K562 (cell line): ENCODE measurements around the gene MAPKAPK3. TPM values are rescaled to one million over a fixed set of nuclear protein-coding genes. Genes with fewer than 3 reads are reported as not detected.

Source experiments
- BACH1 ChIP-seq: fragments of 200-800 bp; sonication (Bioruptor generic); IDR thresholded peaks from 2 replicates; pipeline ENCODE4 v1.6.1; 2016; ENCODE audit warnings: missing genetic modification characterization, missing compliant biosample characterization
- ELK1 ChIP-seq: sonication (generic); formaldehyde crosslinking; IDR thresholded peaks from 2 replicates; pipeline ENCODE4 v1.8.1; 2022; ENCODE audit warnings: missing genetic modification reagents
- ERF ChIP-seq: fragments of 450-650 bp; formaldehyde crosslinking; IDR thresholded peaks from 2 replicates; pipeline ENCODE4 v1.4.0; 2020; ENCODE audit warnings: mild to moderate bottlenecking, mixed read lengths
- HDAC6 ChIP-seq: IDR thresholded peaks from 2 replicates; pipeline ENCODE4 v1.6.1; 2012; ENCODE audit warnings: low read depth, mild to moderate bottlenecking, control low read depth, inconsistent platforms, low read length, moderate library complexity
- JUN ChIP-seq, 2 experiments: sonication (generic) in 1 of 2; formaldehyde crosslinking in 1 of 2; IDR thresholded peaks; 2 replicates each; pipeline versions ENCODE4 v1.6.1 to v1.8.0; 2012 to 2022; ENCODE audit warnings: borderline replicate concordance in 2 of 2, mild to moderate bottlenecking in 2 of 2, improper control_type of control experiment in 1 of 2, low read depth in 1 of 2, low read length in 1 of 2, missing genetic modification reagents in 1 of 2
- JUNB ChIP-seq: fragments of 450-650 bp; formaldehyde crosslinking; conservative IDR thresholded peaks from 2 replicates; pipeline ENCODE4 v1.4.0; 2020; ENCODE audit warnings: mild to moderate bottlenecking
- KHSRP ChIP-seq: fragments of 450-650 bp; IDR thresholded peaks from 2 replicates; pipeline ENCODE4 v1.6.1; 2017
- KLF13 ChIP-seq: fragments of 450-650 bp; IDR thresholded peaks from 2 replicates; pipeline ENCODE4 v1.6.1; 2016; ENCODE audit warnings: missing genetic modification characterization, low read depth, mild to moderate bottlenecking, missing compliant biosample characterization, moderate library complexity, borderline replicate concordance
- NR4A1 ChIP-seq, 2 experiments: fragments of 250-450 bp in 1 of 2; fragments of 450-650 bp in 1 of 2; sonication (Bioruptor Pico) in 1 of 2; IDR thresholded peaks; 2 replicates each; pipeline versions ENCODE4 v1.4.0 to v1.6.1; 2016 to 2020; ENCODE audit warnings: mild to moderate bottlenecking in 2 of 2, missing compliant biosample characterization in 1 of 2, missing genetic modification characterization in 1 of 2, moderate library complexity in 1 of 2
- OTX1 ChIP-seq: fragments of 450-650 bp; formaldehyde crosslinking; IDR thresholded peaks from 2 replicates; pipeline ENCODE4 v1.4.0; 2022; ENCODE audit warnings: mild to moderate bottlenecking
- PHB2 ChIP-seq: fragments of 450-650 bp; IDR thresholded peaks from 2 replicates; pipeline ENCODE4 v1.6.1; 2017; ENCODE audit warnings: low read depth
- PREB ChIP-seq: sonication (generic); formaldehyde crosslinking; IDR thresholded peaks from 2 replicates; pipeline ENCODE4 v1.8.1; 2023; ENCODE audit warnings: mild to moderate bottlenecking, missing genetic modification reagents
- RBM25 ChIP-seq: fragments of 200-400 bp; formaldehyde crosslinking; IDR thresholded peaks from 2 replicates; pipeline ENCODE4 v1.6.1; 2018; ENCODE audit warnings: low read length, low read depth, moderate library complexity; ENCODE audit not compliant: severe bottlenecking
- SMAD2 ChIP-seq: fragments of 150-350 bp; IDR thresholded peaks from 2 replicates; pipeline ENCODE4 v1.6.1; 2014; ENCODE audit warnings: low read depth, mild to moderate bottlenecking, low read length
- SRSF3 ChIP-seq: fragments of 200-400 bp; formaldehyde crosslinking; IDR thresholded peaks from 2 replicates; pipeline ENCODE4 v1.6.1; 2016; ENCODE audit warnings: mild to moderate bottlenecking, low read length, moderate library complexity; ENCODE audit not compliant: insufficient read depth
- TBL1XR1 ChIP-seq, 2 experiments: IDR thresholded peaks; 2 replicates each; pipeline ENCODE4 v1.6.1; 2012; ENCODE audit warnings: improper control_type of control experiment in 2 of 2, low read length in 2 of 2, mild to moderate bottlenecking in 1 of 2
- ZNF165 ChIP-seq: fragments of 250-450 bp; sonication (Bioruptor Pico); IDR thresholded peaks from 2 replicates; pipeline ENCODE4 v1.4.0; 2020; ENCODE audit warnings: borderline replicate concordance
- ZNF23 ChIP-seq: fragments of 250-450 bp; sonication (Bioruptor Pico); IDR thresholded peaks from 2 replicates; pipeline ENCODE4 v1.4.0; 2020; ENCODE audit warnings: mild to moderate bottlenecking
- ZNF408 ChIP-seq: fragments of 250-450 bp; sonication (Bioruptor Pico); IDR thresholded peaks from 2 replicates; pipeline ENCODE4 v1.4.0; 2020; ENCODE audit warnings: low read depth, mild to moderate bottlenecking, moderate library complexity
- ZNF695 ChIP-seq: fragments of 450-650 bp; formaldehyde crosslinking; IDR thresholded peaks from 2 replicates; pipeline ENCODE4 v1.4.0; 2020; ENCODE audit warnings: mild to moderate bottlenecking, moderate library complexity
- ZNF699 ChIP-seq: fragments of 250-450 bp; sonication (Bioruptor Pico); IDR thresholded peaks from 2 replicates; pipeline ENCODE4 v1.8.0; 2021; ENCODE audit warnings: mild to moderate bottlenecking, moderate library complexity; ENCODE audit not compliant: insufficient replicate concordance
- polyA plus RNA-seq, 8 experiments: library from polyadenylated mRNA; depleted of rRNA in 4 of 8; stranded (reverse) in 5 of 8; unstranded in 3 of 8; fragments of >200 nt; fragmentation: Nextera tagmentation in 2 of 8; fragmentation: Illumina TruSeq in 1 of 8; extraction: Ambion mirVana in 2 of 8; extraction: Trizol in 1 of 8; gene quantifications; 2 replicates each; pipeline versions ENCODE4 v1.2.1 to v1.2.3, GENCODE V29; 2011 to 2014; ENCODE audit warnings: inconsistent platforms in 1 of 8, missing spikeins in 1 of 8
- total RNA-seq, 7 experiments: library from RNA; depleted of rRNA in 6 of 7; stranded (reverse); fragments of >200 nt in 6 of 7; fragmentation: Illumina TruSeq in 2 of 7; extraction: Trizol in 2 of 7; gene quantifications; 2 replicates each; pipeline versions ENCODE4 v1.2.1 to v1.2.3, GENCODE V29; 2011 to 2021; ENCODE audit warnings: low replicate concordance in 1 of 7
- TF ChIP-seq, protein P1 (sequence below): fragments of 450-650 bp; IDR thresholded peaks from 2 replicates; pipeline ENCODE4 v1.6.1; 2017; ENCODE audit warnings: mild to moderate bottlenecking, moderate library complexity
- TF ChIP-seq, protein P2 (sequence below), 2 experiments: fragments of 450-650 bp; conservative IDR thresholded peaks; 2 replicates each; pipeline ENCODE4 v1.6.1; 2017; ENCODE audit warnings: mild to moderate bottlenecking in 2 of 2, moderate library complexity in 2 of 2

The MAPKAPK3 gene
- total and polyA plus RNA-seq, 9 of the 15 experiments (the other 6 are each of a cell fraction or from before 2014, with no cell fraction given) = 8.0 to 56.4 (median 41.2) TPM

- TF ChIP-seq ZNF23 (CRISPR knock-in tag) (no peak), ZNF408 (no peak), JUNB (CRISPR knock-in tag) (no peak), NR4A1 (CRISPR knock-in tag; IDR thresholded peaks at IDR 0.05) (no peak), NR4A1 (tag; IDR thresholded peaks at IDR 0.05) (no peak), PHB2 (no peak), ZNF165 (CRISPR knock-in tag) (no peak), SMAD2 (no peak), KLF13 (tag) (no peak), SRSF3 (no peak), KHSRP (no peak), ZNF699 (CRISPR knock-in tag) (no peak), ELK1 (CRISPR knock-in tag) (no peak), RBM25 (peak; percentile 46), TBL1XR1 (IDR thresholded peaks at IDR 0.05; ENCODE audit: low read length in 2 of 2) (peak in 1 of 2 experiments; percentile 67; a peak in 3 of 4 replicates), PREB (CRISPR knock-in tag) (no peak), BACH1 (tag) (no peak), HDAC6 (no peak), OTX1 (CRISPR knock-in tag) (no peak), JUN (IDR thresholded peaks at IDR 0.05; ENCODE audit: borderline replicate concordance, low read depth, low read length) (no peak), JUN (CRISPR knock-in tag; IDR thresholded peaks at IDR 0.05; ENCODE audit: borderline replicate concordance) (no peak), ERF (CRISPR knock-in tag) (no peak), ZNF695 (CRISPR knock-in tag) (no peak)
- TF ChIP-seq, protein P1, sequence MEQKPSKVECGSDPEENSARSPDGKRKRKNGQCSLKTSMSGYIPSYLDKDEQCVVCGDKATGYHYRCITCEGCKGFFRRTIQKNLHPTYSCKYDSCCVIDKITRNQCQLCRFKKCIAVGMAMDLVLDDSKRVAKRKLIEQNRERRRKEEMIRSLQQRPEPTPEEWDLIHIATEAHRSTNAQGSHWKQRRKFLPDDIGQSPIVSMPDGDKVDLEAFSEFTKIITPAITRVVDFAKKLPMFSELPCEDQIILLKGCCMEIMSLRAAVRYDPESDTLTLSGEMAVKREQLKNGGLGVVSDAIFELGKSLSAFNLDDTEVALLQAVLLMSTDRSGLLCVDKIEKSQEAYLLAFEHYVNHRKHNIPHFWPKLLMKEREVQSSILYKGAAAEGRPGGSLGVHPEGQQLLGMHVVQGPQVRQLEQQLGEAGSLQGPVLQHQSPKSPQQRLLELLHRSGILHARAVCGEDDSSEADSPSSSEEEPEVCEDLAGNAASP = no peak
- TF ChIP-seq, protein P2, sequence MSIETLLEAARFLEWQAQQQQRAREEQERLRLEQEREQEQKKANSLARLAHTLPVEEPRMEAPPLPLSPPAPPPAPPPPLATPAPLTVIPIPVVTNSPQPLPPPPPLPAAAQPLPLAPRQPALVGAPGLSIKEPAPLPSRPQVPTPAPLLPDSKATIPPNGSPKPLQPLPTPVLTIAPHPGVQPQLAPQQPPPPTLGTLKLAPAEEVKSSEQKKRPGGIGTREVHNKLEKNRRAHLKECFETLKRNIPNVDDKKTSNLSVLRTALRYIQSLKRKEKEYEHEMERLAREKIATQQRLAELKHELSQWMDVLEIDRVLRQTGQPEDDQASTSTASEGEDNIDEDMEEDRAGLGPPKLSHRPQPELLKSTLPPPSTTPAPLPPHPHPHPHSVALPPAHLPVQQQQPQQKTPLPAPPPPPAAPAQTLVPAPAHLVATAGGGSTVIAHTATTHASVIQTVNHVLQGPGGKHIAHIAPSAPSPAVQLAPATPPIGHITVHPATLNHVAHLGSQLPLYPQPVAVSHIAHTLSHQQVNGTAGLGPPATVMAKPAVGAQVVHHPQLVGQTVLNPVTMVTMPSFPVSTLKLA (conservative IDR thresholded peaks at IDR 0.05) = peak in 1 of 2 experiments; percentile 95; a peak in 1 of 4 replicates
Measured at GRCh38 chr3:50611464-50612233, 5.3 kb upstream of the MAPKAPK3 start, which contains the start of gene CISH (continued).
